C1 segment of cervical spinal cord (tissue), 14 donors: ENCODE data around the gene RAPH1.

Experiments used
- DNase-seq, 14 donors: peaks; one replicate each; lab custom pipeline; 2025; lab: John Stamatoyannopoulos, UW

RAPH1 gene

GRCh38 chr2:203361495-203361894, 173.6 kb downstream of the RAPH1 start:
- DNase-seq, result no peak

- DNase-seq, result no peak
These were observed 174.2 kb downstream of the RAPH1 start for GRCh38 chr2:203360833-203361430.

GRCh38 chr2:203359450-203359849, 175.7 kb downstream of the RAPH1 start:
- DNase-seq, result no peak

GRCh38 chr2:203354966-203355365, 180.1 kb downstream of the RAPH1 start:
- DNase-seq, result no peak

- DNase-seq, result no peak
These were observed 182.4 kb downstream of the RAPH1 start for GRCh38 chr2:203352604-203353255.

DNA sequence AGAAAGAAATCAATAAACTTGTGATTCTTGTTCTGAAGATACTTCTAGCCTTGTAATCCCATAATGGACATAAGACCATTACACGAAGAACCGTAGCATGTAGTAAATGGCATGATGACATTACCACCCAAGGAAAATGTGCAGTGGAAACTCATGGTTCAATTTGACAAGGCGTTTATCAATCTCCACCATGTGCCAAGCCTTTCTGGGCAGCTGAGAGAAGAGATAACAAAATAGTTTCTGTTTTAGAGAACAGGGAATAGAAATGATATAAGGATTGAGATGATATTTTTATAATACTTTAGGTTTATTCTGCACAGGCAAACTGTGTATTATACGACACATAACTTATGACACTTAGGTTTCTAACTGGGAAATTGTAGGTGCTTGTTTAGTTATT, 187.7 kb downstream of the RAPH1 start:
- DNase-seq, result no peak

DNA sequence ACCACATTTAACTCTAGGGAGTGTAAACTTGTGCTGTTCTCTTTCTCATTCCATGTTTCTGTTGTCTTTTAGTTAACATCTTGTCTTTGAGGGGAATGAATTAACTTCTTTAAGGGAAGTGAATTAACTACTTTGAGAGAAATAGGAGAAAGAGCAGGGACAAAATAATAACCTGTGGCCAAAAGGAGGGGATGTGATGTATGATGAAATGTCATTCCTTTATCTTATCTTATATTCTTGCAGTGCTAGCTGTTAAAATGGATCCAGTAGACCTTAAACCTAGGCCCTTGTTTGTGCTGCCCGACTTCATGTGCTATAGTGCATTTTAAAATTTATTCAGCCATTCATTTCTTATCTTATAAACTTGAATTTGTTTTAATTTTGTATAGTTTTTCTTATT, 188.5 kb downstream of the RAPH1 start:
- DNase-seq, result no peak

- no peak for DNase-seq
These were observed 190.4 kb downstream of the RAPH1 start for GRCh38 chr2:203344667-203345066.
